NCI-H460 (cell line): ENCODE data around the gene GDPD5. TPM values are rescaled to one million over a fixed set of nuclear protein-coding genes. Genes with fewer than 3 reads are reported as not detected.
A peak's percentile ranks its signal among the peaks of the same experiment; 100 is the strongest.

ENCODE experiments used
- DNase-seq: peaks from one replicate; pipeline ENCODE4 v3.0.0-alpha.2; 2016; ENCODE audit warnings: low read depth; ENCODE audit errors: extremely low read depth
- total RNA-seq: library from RNA; depleted of rRNA; stranded (reverse); fragments of >200 nt; shearing (Covaris generic); gene quantifications from 2 replicates; pipeline ENCODE4 v1.2.3, GENCODE V29; 2014

Gene GDPD5
- total RNA-seq, 1 experiment from 2014 or later, result 6.5 TPM

GRCh38 chr11:75450826-75451821 lies 74.6 kb downstream of the GDPD5 start:
- DNase-seq, result no peak

- DNase-seq, result no peak
These were observed 75.5 kb downstream of the GDPD5 start for GRCh38 chr11:75450236-75450635.

- no peak for DNase-seq
These were observed 76.0 kb downstream of the GDPD5 start for GRCh38 chr11:75449776-75450175.

GRCh38 chr11:75449271-75449670 lies 76.5 kb downstream of the GDPD5 start:
- DNase-seq, result no peak

- no peak for DNase-seq
These were observed 78.3 kb downstream of the GDPD5 start for GRCh38 chr11:75447415-75447814.

GRCh38 chr11:75445315-75445953 lies 80.3 kb downstream of the GDPD5 start:
- peak; percentile 41 for DNase-seq

GRCh38 chr11:75443043-75443442 lies 82.7 kb downstream of the GDPD5 start:
- DNase-seq, result no peak

GRCh38 chr11:75442161-75442885 lies 83.4 kb downstream of the GDPD5 start:
- DNase-seq, result no peak

GRCh38 chr11:75441804-75442132 lies 84.0 kb downstream of the GDPD5 start:
- no peak for DNase-seq

- no peak for DNase-seq
These were observed 84.6 kb downstream of the GDPD5 start for GRCh38 chr11:75440960-75441803.

GRCh38 chr11:75439495-75440120 lies 86.1 kb downstream of the GDPD5 start:
- no peak for DNase-seq

- DNase-seq, result no peak
These were observed 86.7 kb downstream of the GDPD5 start for GRCh38 chr11:75439026-75439425.

GRCh38 chr11:75437966-75438659 lies 87.6 kb downstream of the GDPD5 start:
- no peak for DNase-seq

- no peak for DNase-seq
These were observed 88.9 kb downstream of the GDPD5 start for GRCh38 chr11:75436806-75437205.

- DNase-seq, result no peak
These were observed 90.2 kb downstream of the GDPD5 start for GRCh38 chr11:75435571-75435925.

- DNase-seq, result no peak
These were observed 90.7 kb downstream of the GDPD5 start for GRCh38 chr11:75434886-75435570.

- DNase-seq, result no peak
These were observed 91.7 kb downstream of the GDPD5 start for GRCh38 chr11:75434051-75434450.

GRCh38 chr11:75433443-75433842 lies 92.3 kb downstream of the GDPD5 start:
- DNase-seq, result no peak

- DNase-seq, result no peak
These were observed 92.8 kb downstream of the GDPD5 start, which contains the start of gene KLHL35 for GRCh38 chr11:75432911-75433321. Gene KLHL35 (minus strand): TSS chr11:75433203. CDS start chr11:75430629, 2,574 bp downstream.
